Parathyroid adenoma (tissue), 2 donors: ENCODE data around the gene RNF214.

Experiments used
- H2AFZ ChIP-seq: fragments of 300-600 bp; sonication (generic); one replicate; pipeline ENCODE4 v1.7.0; 2017; ENCODE audit warnings: antibody characterized with exemption, mild to moderate bottlenecking
- H3K27ac ChIP-seq: fragments of 300-600 bp; sonication (generic); one replicate; pipeline ENCODE4 v1.7.0; 2017
- H3K27me3 ChIP-seq: fragments of 300-600 bp; sonication (generic); one replicate; pipeline ENCODE4 v1.7.0; 2017; ENCODE audit warnings: low read length; ENCODE audit not compliant: control insufficient read depth, insufficient read depth
- H3K36me3 ChIP-seq: fragments of 300-600 bp; sonication (generic); one replicate; pipeline ENCODE4 v1.7.0; 2017; ENCODE audit warnings: low read length; ENCODE audit not compliant: control insufficient read depth, insufficient read depth
- H3K4me1 ChIP-seq: fragments of 300-600 bp; sonication (generic); one replicate; pipeline ENCODE4 v1.7.0; 2017; ENCODE audit warnings: control low read depth
- H3K4me2 ChIP-seq: fragments of 300-600 bp; sonication (generic); one replicate; pipeline ENCODE4 v1.7.0; 2017; ENCODE audit warnings: low read length
- H3K4me3 ChIP-seq: fragments of 300-600 bp; sonication (generic); one replicate; pipeline ENCODE4 v1.7.0; 2017; ENCODE audit warnings: low read depth, low read length
- H3K79me2 ChIP-seq: fragments of 300-600 bp; sonication (generic); one replicate; pipeline ENCODE4 v1.7.0; 2017; ENCODE audit warnings: control low read depth
- H3K9ac ChIP-seq: fragments of 300-600 bp; sonication (generic); one replicate; pipeline ENCODE4 v1.7.0; 2017; ENCODE audit warnings: mild to moderate bottlenecking
- H3K9me3 ChIP-seq: fragments of 300-600 bp; sonication (generic); one replicate; pipeline ENCODE4 v1.7.0; 2017; ENCODE audit warnings: low read length; ENCODE audit not compliant: control insufficient read depth
- TF ChIP-seq, protein P1 (sequence below): fragments of 300-600 bp; sonication (generic); IDR thresholded peaks from one replicate; pipeline ENCODE4 v1.7.0; 2017; ENCODE audit warnings: antibody characterized with exemption, mild to moderate bottlenecking
- donor health status: primary hyperparathyroidism.

Gene RNF214

DNA sequence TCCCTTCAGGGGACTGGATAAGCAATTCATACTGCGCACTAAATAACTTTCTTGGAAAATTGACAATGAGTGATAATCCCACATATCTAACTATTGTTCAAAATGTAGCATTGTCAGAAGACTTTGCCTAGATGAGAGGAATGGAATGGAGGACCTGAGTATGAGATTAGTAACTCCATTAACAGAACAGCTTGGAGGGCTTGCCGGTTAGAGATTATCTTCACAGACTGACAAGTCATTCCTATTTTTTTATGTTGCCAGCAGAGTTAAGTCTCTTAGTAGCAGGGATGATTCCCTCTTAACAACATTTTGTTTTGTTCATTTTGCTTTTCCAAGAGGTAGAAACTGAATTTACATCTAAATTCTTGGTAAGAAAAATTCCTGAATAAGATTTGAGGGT lies 51.6 kb downstream of the RNF214 start:
- Histone ChIP-seq H3K4me2 (no peak overlapping the region), H3K27ac (no peak overlapping the region), H2AFZ (no peak overlapping the region), H3K4me1 (no peaks in the 10 kb centered on the region), H3K36me3 (no peaks in the 10 kb centered on the region), H3K9ac (no peak overlapping the region), H3K4me3 (no peak overlapping the region), H3K27me3 (no peaks in the 10 kb centered on the region), H3K9me3 (no peaks in the 10 kb centered on the region), H3K79me2 (no peaks in the 10 kb centered on the region)
- TF ChIP-seq, protein P1, sequence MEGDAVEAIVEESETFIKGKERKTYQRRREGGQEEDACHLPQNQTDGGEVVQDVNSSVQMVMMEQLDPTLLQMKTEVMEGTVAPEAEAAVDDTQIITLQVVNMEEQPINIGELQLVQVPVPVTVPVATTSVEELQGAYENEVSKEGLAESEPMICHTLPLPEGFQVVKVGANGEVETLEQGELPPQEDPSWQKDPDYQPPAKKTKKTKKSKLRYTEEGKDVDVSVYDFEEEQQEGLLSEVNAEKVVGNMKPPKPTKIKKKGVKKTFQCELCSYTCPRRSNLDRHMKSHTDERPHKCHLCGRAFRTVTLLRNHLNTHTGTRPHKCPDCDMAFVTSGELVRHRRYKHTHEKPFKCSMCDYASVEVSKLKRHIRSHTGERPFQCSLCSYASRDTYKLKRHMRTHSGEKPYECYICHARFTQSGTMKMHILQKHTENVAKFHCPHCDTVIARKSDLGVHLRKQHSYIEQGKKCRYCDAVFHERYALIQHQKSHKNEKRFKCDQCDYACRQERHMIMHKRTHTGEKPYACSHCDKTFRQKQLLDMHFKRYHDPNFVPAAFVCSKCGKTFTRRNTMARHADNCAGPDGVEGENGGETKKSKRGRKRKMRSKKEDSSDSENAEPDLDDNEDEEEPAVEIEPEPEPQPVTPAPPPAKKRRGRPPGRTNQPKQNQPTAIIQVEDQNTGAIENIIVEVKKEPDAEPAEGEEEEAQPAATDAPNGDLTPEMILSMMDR = no peak

DNA sequence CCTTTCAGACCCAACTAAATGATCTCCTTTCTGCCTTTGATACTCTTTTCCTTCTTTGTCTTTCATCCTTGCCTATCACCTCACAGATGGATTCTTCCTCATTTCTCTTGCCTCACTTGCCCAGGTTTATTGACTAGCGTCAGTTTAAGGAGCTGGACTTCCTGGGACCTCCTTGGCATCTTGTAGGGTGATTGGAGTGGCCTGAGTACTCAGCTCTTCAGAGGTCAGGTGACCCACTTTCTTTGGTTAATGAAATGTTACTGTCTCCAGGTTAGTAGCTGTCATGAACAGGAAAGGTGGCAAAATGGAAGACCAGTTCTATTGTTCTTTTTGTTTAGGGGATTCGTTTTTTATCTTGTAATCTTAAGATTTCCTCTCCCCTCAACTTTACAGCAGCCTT lies 54.1 kb downstream of the RNF214 start:
- H3K9me3 ChIP-seq = no peaks in the 10 kb centered on the region
- H3K27me3 ChIP-seq = no peaks in the 10 kb centered on the region
- H2AFZ ChIP-seq = no peak overlapping the region
- no peaks in the 10 kb centered on the region for H3K4me1 ChIP-seq
- no peak overlapping the region for H3K27ac ChIP-seq
- TF ChIP-seq, protein P1 = no peak
- H3K4me2 ChIP-seq = no peak overlapping the region
- H3K36me3 ChIP-seq = no peaks in the 10 kb centered on the region
- no peak overlapping the region for H3K4me3 ChIP-seq
- H3K79me2 ChIP-seq = no peaks in the 10 kb centered on the region
- no peak overlapping the region for H3K9ac ChIP-seq

DNA sequence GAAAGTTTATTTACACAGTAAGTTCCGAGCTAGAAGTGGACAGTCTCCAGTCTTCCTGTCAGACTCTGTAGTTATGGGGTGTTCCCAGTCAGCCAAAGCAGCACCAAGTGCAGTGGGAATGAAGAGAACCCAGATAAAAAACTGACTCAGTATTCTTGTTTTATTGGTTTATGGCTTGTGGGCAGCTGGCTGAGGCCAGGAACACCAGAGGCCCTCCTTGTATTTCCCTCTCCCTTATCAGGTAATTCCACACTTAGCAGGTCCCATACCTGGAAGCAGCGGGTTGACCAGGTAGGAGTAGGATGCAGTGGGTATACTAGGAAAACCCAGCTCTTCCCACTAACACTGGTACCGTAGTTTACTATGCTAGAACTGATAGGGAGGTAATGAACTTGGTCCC lies 55.2 kb downstream of the RNF214 start:
- H3K36me3 ChIP-seq = no peaks in the 10 kb centered on the region
- H3K27ac ChIP-seq = no peak overlapping the region
- H3K4me1 ChIP-seq = no peaks in the 10 kb centered on the region
- H3K79me2 ChIP-seq = no peaks in the 10 kb centered on the region
- no peak overlapping the region for H2AFZ ChIP-seq
- no peaks in the 10 kb centered on the region for H3K27me3 ChIP-seq
- H3K9me3 ChIP-seq = no peaks in the 10 kb centered on the region
- no peak overlapping the region for H3K9ac ChIP-seq
- H3K4me2 ChIP-seq = no peak overlapping the region
- TF ChIP-seq, protein P1 = no peak
- no peak overlapping the region for H3K4me3 ChIP-seq

DNA sequence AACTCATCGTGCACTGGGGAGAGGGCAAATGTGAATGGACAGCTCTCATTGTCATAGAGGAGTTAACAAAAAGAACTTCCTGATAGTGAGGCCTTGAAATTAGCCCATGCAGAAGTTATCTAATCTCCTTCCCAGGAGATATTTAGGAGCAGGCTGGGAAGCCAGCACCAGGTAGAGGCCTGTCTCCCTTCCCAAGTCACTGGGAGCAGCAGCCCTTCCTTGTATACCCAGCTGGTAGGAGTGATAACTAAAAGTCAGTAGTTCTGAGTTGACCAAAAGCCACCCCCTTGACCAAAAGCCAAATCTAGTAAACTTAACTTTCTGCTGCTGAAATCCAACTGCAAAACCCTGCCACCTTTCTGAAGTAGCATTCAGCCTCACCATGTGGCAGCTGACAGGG lies 57.3 kb downstream of the RNF214 start:
- H3K4me3 ChIP-seq = no peak overlapping the region

DNA sequence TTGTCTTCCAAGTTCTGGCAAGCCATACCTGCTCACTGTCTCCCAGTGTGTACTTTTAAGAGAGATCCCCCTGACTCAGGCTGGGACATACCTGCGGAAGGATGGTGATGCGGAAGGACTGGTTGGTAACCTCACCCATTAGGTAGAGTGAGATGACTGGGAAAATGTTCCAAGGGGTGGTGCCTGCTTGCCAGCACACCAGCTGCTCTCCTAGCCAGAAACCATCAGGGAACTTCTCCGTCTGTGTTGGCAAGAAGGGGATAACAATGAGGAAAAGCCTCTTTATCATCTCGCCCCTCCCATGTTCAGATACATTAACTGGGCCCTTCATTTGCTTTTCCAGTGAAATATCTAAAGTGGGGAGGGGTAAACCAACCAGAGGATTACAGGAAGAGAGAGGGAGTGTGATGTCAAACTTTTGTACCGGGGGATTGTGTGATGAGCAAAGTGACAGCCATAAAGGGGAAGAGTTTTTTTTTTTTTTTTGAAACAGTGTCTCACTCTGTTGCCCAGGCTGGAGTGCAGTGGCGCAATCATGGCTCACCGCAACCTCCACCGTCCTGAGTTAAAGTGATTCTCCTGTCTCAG lies 58.4 kb downstream of the RNF214 start, which contains the start of gene BACE1-AS:
Gene BACE1-AS (plus strand): TSS at position 538 of the 588 bp plus-strand sequence.
- no peaks in the 10 kb centered on the region for H3K9me3 ChIP-seq
- no peaks in the 10 kb centered on the region for H3K27me3 ChIP-seq
- TF ChIP-seq, protein P1 = no peak
- H3K4me2 ChIP-seq = no peak within 1 kb of the TSS
- no peaks in the 10 kb centered on the region for H3K36me3 ChIP-seq
- no peak within 1 kb of the TSS for H2AFZ ChIP-seq
- no peak within 1 kb of the TSS for H3K9ac ChIP-seq
- no peak within 1 kb of the TSS for H3K27ac ChIP-seq
- H3K4me1 ChIP-seq = no peaks in the 10 kb centered on the region
- no peaks in the 10 kb centered on the region for H3K79me2 ChIP-seq
- no peak within 1 kb of the TSS for H3K4me3 ChIP-seq

More for the DNA sequence above, 57.3 kb downstream of the RNF214 start:
- Histone ChIP-seq H2AFZ (no peak overlapping the region), H3K36me3 (no peaks in the 10 kb centered on the region), H3K9ac (no peak overlapping the region), H3K27me3 (no peaks in the 10 kb centered on the region), H3K4me1 (no peaks in the 10 kb centered on the region), H3K79me2 (no peaks in the 10 kb centered on the region), H3K27ac (no peak overlapping the region), H3K9me3 (no peaks in the 10 kb centered on the region), H3K4me2 (no peak overlapping the region)
- TF ChIP-seq, protein P1 = no peak
